HG02798 (cell line): ENCODE measurements around the gene ITIH1.

Experiments
- ATAC-seq: cut with Tn5 transposase; IDR thresholded peaks from one replicate; pipeline ENCODE4 v1.9.1; 2021; ENCODE audit warnings: mild to moderate bottlenecking; ENCODE audit not compliant: unreplicated experiment, poor library complexity

The ITIH1 gene

GRCh38 chr3:52809149-52809548 lies 31.8 kb downstream of the ITIH1 start:
- ATAC-seq, result no peak

GRCh38 chr3:52809662-52810377 lies 32.4 kb downstream of the ITIH1 start:
- no peak for ATAC-seq

DNA sequence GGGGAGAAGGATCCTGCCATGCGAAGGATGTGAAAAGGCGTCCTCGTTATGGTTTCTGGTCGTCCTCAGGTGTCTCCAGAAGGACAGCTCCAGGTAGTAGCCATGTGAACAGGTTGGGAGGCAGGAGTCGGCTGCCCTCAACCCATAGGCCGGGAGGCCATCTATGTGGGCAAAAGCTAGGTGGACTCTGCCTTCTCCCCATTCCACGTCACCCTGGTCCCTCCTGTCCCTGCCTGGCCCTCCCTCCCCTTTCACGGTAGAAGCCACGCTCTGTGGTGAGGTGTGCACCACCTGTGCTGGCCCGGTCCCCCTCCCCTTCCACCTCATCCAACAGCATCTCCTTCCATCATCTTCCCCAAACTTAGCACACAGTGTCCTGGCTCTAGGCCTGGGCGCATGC lies 33.5 kb downstream of the ITIH1 start:
- ATAC-seq, result no peak

GRCh38 chr3:52811452-52812011 lies 34.1 kb downstream of the ITIH1 start:
- ATAC-seq, result no peak

GRCh38 chr3:52813810-52814209 lies 36.4 kb downstream of the ITIH1 start:
- ATAC-seq, result no peak

DNA sequence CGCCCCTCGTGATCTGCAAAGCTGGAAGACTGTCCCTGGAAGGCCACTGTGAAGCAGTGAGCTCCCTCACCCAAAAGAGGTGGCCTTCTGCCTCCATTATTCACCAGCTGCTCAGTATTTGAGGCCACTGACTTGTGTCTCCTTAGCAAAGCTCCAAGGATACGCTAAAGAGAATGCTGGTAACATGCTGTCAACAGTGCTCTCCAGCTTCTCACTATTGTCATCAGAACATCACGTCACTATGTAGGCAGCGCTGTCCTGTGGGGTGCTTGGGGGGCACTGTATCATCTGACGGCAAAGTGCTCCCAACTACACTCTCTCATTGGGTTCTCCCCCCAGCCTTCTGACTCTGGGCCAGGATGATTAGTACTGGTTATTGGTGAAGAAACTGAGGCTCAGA lies 38.8 kb downstream of the ITIH1 start:
- ATAC-seq, result no peak

DNA sequence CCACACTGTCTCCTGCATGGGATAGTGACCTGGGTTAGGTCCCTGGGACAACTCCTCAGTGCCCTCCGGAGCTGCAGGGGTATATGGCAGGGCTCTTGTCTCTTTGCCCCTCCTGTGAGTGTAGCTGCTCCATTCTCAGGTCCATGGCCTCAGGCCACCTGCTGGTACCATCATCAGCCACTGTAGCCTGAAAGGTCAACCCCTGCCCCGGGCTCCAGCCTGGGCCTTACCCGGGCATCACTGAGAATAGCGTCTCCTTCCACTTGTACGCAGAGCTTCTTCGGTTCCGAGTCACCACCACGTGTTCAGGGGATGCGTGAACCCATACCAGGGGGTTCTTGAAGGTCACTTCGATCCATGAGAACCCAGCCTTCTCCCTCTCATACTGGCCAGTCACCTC lies 39.3 kb downstream of the ITIH1 start:
- ATAC-seq, result no peak

GRCh38 chr3:52817221-52817620 lies 39.8 kb downstream of the ITIH1 start:
- no peak for ATAC-seq

DNA sequence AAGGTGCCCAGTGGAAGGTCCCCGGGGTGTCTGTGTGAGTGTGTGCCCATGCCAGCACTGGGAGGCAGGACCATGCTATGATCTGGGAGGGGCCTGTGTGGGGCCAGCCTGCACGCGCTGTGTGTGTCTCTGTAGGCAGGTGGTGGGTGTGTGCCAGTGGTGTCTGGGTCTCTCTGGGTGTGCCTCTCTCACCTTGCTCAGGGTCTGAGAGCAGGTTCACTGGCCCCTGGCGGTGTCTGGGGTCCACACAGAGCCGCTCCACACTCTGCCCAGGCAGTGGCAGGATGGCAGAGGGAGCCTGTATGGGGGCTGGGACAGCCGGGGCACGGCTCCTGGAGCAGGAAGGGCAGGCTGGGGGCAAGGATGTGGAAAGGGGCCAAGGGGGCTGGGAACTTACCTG lies 40.5 kb downstream of the ITIH1 start:
- no peak for ATAC-seq

GRCh38 chr3:52819936-52820335 lies 42.5 kb downstream of the ITIH1 start:
- no peak for ATAC-seq

GRCh38 chr3:52820736-52821135 lies 43.3 kb downstream of the ITIH1 start:
- ATAC-seq, result no peak

- no peak for ATAC-seq
These were observed 45.0 kb downstream of the ITIH1 start for GRCh38 chr3:52822363-52822762.

- ATAC-seq, result no peak
These were observed 46.6 kb downstream of the ITIH1 start for GRCh38 chr3:52824037-52824436.

- ATAC-seq, result no peak
These were observed 50.0 kb downstream of the ITIH1 start for GRCh38 chr3:52827441-52827840.

DNA sequence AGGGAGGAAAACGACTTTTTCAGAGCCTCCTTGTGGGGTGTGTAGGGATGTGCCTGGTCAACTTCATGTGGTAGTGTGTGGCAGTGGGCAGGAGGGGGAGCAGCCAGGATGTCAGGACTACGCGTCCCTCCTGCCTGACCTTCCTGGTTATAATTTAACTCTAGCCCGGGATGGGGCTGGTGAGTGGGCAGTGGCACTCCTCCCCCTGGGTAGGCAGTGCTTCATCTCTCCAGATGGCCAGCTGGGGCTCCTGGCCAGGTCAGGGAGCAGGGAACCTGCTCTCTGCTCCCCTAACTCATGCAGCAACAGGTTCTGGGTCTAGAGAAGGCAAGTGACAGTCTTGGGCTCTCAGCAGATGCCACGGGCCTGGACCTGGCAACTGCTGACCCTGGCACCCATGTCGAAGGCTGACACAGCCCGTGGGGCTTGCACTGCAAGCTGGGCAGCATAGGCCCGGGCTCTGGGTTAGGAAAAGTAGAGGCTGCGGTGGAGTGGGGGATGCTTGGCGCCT lies 50.5 kb downstream of the ITIH1 start:
- ATAC-seq, result no peak

DNA sequence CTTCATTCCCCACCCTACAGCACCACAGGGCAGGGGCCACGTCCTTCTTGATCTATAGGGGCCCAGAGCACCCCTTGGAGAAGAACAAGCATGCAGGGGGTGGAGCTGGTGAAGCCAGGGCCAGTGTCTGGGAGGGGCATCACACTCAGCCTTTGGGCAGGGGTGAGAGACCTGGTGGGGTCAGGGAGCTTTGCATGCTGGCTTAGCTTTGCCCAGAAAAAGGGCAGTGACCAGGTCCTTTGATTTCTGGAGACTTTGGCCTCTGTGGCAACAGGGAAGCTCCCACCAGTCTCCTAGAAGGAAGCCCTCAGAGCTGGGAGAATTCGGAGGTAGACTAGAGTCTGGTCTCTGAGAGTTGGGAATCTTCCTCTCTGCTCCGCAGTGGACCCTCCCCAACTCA lies 52.1 kb downstream of the ITIH1 start:
- no peak for ATAC-seq

GRCh38 chr3:52829906-52830463 lies 52.6 kb downstream of the ITIH1 start:
- ATAC-seq, result no peak

DNA sequence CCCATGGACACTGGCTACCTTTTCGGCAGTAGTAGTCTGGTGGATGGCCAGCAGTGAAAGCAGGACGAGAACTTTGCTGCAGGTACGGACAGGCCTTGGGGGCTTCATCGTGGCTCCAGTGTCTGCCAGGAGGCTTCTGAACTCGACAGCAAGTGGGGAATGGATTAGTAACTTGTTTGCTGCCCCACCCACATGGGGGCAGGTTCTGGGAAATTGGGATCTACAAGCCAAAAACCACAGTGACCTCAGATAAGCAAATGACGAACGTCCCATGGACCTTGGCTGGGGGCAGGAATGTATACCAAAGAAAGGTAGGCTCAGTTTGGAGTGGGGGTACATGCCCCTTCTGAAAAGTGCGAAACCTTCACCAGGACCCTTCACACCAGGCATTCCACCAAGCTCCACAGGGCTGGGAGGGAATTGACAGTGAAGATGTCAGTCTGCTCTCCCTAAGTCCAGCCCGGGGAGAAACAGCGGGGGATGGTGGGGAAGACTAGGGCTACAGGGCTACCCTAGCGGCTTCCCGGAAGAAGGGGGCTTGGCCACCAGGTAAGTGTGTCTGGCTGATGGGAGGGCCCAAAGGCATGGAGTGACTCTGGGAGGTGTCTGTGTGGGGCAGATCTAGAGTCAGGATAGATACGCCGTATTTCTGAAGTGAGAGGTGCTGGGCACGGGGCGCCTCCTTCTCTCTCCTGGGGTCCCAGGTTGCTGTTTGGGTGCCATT lies 53.3 kb downstream of the ITIH1 start, which contains the start of gene ITIH4:
TSS of gene ITIH4 (minus strand) at position 138 of the 724 bp plus-strand sequence. CDS start at position 108, 30 bp downstream.
- no peak for ATAC-seq

GRCh38 chr3:52831500-52832301 lies 54.3 kb downstream of the ITIH1 start:
- no peak for ATAC-seq

GRCh38 chr3:52833202-52833601 lies 55.8 kb downstream of the ITIH1 start:
- ATAC-seq, result no peak
